GM10248 (cell line): Measurements from ENCODE around the gene CNTLN.

Source experiments
- CTCF ChIA-PET: fragments of 300-600 bp; sonication (Branson Sonifier 250); formaldehyde crosslinking; extraction: SDS; loops from one replicate; lab custom pipeline; 2021; ENCODE audit warnings: antibody characterized with exemption; lab: Yijun Ruan, JAX
- POLR2A ChIA-PET: fragments of 350-650 bp; sonication (Branson Sonifier 250); formaldehyde crosslinking; extraction: SDS; loops from one replicate; lab custom pipeline; 2020; ENCODE audit warnings: antibody characterized with exemption; lab: Yijun Ruan, JAX
- DNase-seq: peaks from one replicate; pipeline ENCODE4 v3.0.0; 2012; ENCODE audit errors: extremely low spot score
- TF ChIP-seq, protein P1 (sequence below): IDR thresholded peaks from 2 replicates; pipeline ENCODE4 v1.5.1; 2012; ENCODE audit warnings: mild to moderate bottlenecking, low read depth; ENCODE audit errors: extremely low read depth, missing control alignments, control extremely low read depth

Gene CNTLN

DNA sequence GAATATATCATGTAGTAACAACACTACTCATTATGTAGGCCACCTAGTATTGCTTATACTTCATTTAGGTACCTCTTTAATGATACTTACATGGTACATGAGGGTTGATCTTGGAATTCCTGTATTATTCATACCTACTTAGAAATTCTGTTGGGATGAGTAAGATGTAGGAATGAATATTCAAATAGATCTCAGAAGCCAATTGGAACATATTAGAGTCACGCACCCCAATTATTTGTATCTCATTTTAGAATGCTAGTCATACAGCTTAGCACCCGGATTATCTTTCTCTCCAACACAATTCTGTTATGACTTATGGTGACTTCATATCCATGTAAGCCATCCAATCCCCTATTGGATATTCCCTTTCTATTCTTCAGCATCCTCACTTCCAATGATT lies 337.3 kb downstream of the CNTLN start:
- ChIA-PET CTCF (interaction anchor here (2.1 kb wide), 1 partner anchor 8 kb away, joined by 6 read pairs; no protein-coding TSS in a partner anchor), POLR2A (no interaction called here)
- TF ChIP-seq, protein P1, sequence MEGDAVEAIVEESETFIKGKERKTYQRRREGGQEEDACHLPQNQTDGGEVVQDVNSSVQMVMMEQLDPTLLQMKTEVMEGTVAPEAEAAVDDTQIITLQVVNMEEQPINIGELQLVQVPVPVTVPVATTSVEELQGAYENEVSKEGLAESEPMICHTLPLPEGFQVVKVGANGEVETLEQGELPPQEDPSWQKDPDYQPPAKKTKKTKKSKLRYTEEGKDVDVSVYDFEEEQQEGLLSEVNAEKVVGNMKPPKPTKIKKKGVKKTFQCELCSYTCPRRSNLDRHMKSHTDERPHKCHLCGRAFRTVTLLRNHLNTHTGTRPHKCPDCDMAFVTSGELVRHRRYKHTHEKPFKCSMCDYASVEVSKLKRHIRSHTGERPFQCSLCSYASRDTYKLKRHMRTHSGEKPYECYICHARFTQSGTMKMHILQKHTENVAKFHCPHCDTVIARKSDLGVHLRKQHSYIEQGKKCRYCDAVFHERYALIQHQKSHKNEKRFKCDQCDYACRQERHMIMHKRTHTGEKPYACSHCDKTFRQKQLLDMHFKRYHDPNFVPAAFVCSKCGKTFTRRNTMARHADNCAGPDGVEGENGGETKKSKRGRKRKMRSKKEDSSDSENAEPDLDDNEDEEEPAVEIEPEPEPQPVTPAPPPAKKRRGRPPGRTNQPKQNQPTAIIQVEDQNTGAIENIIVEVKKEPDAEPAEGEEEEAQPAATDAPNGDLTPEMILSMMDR, result no peak
- DNase-seq, result no peak

DNA sequence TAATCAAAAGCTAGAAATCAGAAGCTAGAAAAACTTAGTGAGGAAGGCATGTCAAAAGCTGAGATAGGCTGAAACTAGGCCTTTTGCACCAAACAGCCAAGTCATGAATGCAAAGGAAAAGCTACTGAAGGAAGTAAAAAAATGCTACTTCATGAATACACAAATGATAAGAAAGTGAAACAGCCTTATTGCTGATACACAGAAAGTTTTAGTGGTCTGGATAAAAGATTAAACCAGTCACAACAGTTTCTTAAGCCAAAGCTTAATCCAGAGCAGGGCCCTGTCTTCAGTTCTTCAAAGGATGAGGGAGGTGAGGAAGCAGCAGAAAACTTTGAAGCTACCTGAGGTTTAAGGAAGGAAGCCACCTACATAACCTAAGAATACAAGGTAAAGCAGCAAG lies 341.6 kb downstream of the CNTLN start:
- ChIA-PET CTCF (interaction anchor here (1.5 to 2.5 kb wide), 3 partner anchors 13 to 36 kb away, joined by 3 to 14 read pairs (median 3); no protein-coding TSS in a partner anchor), POLR2A (no interaction called here)
- DNase-seq, result no peak
- TF ChIP-seq, protein P1, result no peak

DNA sequence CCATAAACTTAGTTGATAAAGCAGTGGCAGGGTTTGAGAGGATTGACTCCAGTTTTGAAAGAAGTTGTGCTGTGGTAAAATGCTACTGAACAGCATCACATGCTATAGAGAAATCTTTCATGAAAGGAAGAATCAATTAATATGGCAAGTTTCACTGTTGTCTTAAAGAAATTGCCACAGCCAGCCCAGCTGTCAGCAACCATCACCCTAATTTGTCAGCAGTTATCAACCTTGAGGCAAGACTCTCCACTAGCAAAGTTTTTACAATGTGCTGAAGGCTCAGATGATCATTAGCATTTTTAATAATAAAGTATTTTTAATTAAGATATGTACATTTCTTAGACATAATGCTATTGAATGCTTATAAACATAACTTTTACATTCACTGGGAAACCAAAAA lies 343.0 kb downstream of the CNTLN start:
- ChIA-PET POLR2A (no interaction called here), CTCF (no interaction called here)
- DNase-seq, result no peak
- TF ChIP-seq, protein P1, result no peak

DNA sequence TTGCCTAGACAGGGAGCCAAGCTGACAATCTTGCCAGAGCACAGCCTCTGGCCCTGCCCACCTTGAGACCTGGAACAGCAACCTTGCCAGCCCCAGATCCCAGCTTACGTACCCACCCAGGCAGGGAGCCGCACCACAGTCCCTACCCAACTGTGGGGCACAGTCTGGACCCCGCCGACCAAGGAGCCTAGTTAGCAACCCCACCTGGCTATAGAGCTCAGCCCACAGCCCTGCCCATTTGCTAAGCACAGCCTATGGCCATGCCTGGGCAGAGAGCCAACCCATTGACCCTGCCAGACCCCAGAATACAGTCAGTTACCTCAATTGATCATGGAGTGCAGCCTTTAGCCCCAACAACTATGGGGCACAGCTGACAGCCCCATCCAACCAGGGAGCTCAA lies 346.1 kb downstream of the CNTLN start:
- TF ChIP-seq, protein P1, result no peak
- CTCF ChIA-PET, result interaction anchor here (1.4 to 2.3 kb wide), 2 partner anchors 10 to 18 kb away, joined by 3 to 6 read pairs; no protein-coding TSS in a partner anchor
- POLR2A ChIA-PET, result no interaction called here

DNA sequence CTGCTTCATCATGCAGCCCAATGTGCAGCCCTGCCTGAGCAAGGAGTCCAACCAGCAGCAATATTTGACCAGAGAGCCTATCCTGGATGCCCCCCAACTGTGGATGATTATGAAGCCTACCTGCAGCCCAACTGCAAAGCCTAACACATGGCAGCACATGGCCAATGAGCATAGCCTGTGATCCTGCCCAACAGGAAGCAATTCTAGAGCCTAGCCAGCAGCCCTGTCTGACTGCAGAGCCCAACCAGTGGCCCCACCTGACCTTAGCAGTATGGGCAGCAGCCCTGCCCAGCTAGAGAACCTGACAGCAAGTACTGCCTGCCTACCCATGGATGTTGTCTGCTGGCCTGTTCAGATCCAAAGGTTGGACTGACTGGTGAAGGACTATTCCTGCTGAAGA lies 346.7 kb downstream of the CNTLN start:
- ChIA-PET POLR2A (no interaction called here), CTCF (interaction anchor here (1.4 to 2.3 kb wide), 2 partner anchors 10 to 18 kb away, joined by 3 to 6 read pairs; no protein-coding TSS in a partner anchor)
- no peak for DNase-seq
- TF ChIP-seq, protein P1, result no peak

More for the DNA sequence above, 346.1 kb downstream of the CNTLN start:
- DNase-seq, result no peak

DNA sequence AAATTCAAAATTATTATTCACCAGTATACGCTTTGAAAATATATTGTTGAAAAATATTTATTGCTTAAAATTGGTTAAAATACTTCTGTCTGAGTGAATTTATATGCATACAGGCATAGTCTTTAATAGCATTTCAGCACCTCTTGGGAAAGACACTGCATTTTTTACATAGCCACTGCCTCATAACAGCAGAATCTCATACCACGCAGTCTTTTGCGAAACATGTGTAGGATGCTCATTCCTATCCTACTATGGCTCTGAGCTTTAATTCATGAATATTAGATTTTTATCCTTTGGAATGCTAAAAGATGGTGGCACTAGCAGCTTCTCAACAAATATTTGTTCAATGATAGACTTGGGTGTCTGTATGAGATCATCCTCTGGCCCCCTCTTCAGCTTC lies 350.1 kb downstream of the CNTLN start:
- TF ChIP-seq, protein P1, result no peak
- ChIA-PET CTCF (interaction anchor here (1.1 to 1.5 kb wide), 5 partner anchors 10 to 60 kb away, joined by 3 to 4 read pairs (median 4); no protein-coding TSS in a partner anchor), POLR2A (no interaction called here)
- DNase-seq, result no peak
